PFSK-1 (cell line): Measurements from ENCODE around the gene DDX54.

ENCODE experiments used
- FOXP2 ChIP-seq: optimal IDR thresholded peaks from 2 replicates; pipeline ENCODE3; 2011; ENCODE audit warnings: borderline replicate concordance, control low read depth, inconsistent platforms; ENCODE audit not compliant: insufficient read depth; ENCODE audit errors: extremely low read length, extremely low read depth
- POLR2AphosphoS5 ChIP-seq: IDR thresholded peaks from 2 replicates; pipeline ENCODE4 v1.6.1; 2012; ENCODE audit warnings: low read depth, mild to moderate bottlenecking, control low read depth, low read length, moderate library complexity
- SIN3A ChIP-seq: IDR thresholded peaks from 2 replicates; pipeline ENCODE4 v1.6.1; 2012; ENCODE audit warnings: mild to moderate bottlenecking, low read length, moderate library complexity, borderline replicate concordance; ENCODE audit not compliant: insufficient read depth
- TAF1 ChIP-seq: IDR thresholded peaks from 2 replicates; pipeline ENCODE4 v1.6.1; 2012; ENCODE audit warnings: low read length, control low read depth, borderline replicate concordance; ENCODE audit not compliant: insufficient read depth

DNA sequence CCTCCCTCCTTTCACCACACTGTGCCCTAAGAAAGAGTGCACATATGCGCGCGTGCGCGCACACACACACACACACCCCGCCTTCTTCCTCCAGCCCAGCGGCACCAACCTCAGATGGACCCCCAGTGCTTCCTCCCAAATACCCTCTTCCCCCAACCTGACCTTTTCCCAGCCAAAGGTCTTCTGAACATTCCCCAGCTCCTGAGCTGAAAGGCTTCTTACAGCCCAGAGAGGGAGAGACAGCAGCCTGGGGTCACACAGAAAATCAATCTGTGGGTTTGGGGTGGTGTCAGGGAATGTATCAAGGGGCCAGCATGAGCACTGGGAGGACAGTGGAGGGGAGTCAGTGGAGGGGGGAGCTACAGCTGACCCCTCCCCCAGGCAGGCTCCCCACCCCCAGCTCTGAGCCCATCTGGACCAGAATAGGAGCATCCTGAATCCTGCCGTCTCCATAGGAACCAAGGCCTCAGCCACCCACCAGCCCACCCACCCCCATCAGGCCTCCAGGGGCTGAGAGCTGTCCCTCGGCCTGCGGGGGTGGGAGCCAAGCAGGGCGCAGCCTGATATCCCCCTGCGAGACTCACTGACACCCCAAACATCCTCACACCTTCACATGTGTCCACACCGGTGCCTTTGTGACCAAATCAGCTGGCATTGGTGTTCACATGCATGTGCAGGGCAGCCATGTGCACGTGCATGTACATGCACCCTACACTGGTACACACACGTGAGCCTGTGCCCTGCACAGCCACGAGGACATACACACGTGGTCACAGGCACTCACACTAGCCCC lies 55.4 kb downstream of the DDX54 start:
- TF ChIP-seq SIN3A, result no peak
- TF ChIP-seq POLR2AphosphoS5, result no peak
- no peak for TF ChIP-seq TAF1
- no peak for TF ChIP-seq FOXP2
